HCT116 (cell line): ENCODE results near the gene ENDOD1.

Experiments used
- CEBPB ChIP-seq: IDR thresholded peaks from 2 replicates; pipeline ENCODE4 v1.6.1; 2012; ENCODE audit warnings: low read depth
- CTCF ChIP-seq, 3 experiments: fragments of 200-600 bp in 1 of 3; sonication (generic) in 1 of 3; IDR thresholded peaks in 2 of 3; conservative IDR thresholded peaks in 1 of 3; 2 replicates each; pipeline ENCODE4 v1.5.1; 2012 to 2017; ENCODE audit warnings: low read depth in 2 of 3, low read length in 2 of 3, antibody characterized with exemption in 1 of 3, borderline replicate concordance in 1 of 3, control low read depth in 1 of 3, mild to moderate bottlenecking in 1 of 3, mixed read lengths in 1 of 3, mixed run types in 1 of 3, moderate library complexity in 1 of 3; ENCODE audit not compliant: insufficient read depth in 1 of 3
- EZH2 ChIP-seq: fragments of 200-600 bp; sonication (generic); IDR thresholded peaks from 2 replicates; pipeline ENCODE4 v1.6.1; 2017; ENCODE audit warnings: antibody characterized with exemption, mixed run types
- EZH2phosphoT487 ChIP-seq: fragments of 200-600 bp; IDR thresholded peaks from 2 replicates; pipeline ENCODE4 v1.6.1; 2018; ENCODE audit warnings: antibody characterized with exemption, borderline replicate concordance
- JUND ChIP-seq: IDR thresholded peaks from 2 replicates; pipeline ENCODE4 v1.6.1; 2012
- MAX ChIP-seq: IDR thresholded peaks from 2 replicates; pipeline ENCODE4 v1.6.1; 2012
- POLR2A ChIP-seq: IDR thresholded peaks from 2 replicates; pipeline ENCODE4 v1.7.0; 2011; ENCODE audit warnings: borderline replicate concordance; ENCODE audit not compliant: insufficient read depth, insufficient read length; ENCODE audit errors: extremely low read depth
- POLR2AphosphoS5 ChIP-seq: IDR thresholded peaks from 2 replicates; pipeline ENCODE4 v1.6.1; 2011; ENCODE audit warnings: mild to moderate bottlenecking, low read depth, low read length, moderate library complexity
- REST ChIP-seq: IDR thresholded peaks from 2 replicates; pipeline ENCODE4 v1.6.1; 2012; ENCODE audit warnings: low read depth
- SP1 ChIP-seq: IDR thresholded peaks from 2 replicates; pipeline ENCODE4 v1.6.1; 2012; ENCODE audit warnings: low read depth
- YY1 ChIP-seq: IDR thresholded peaks from 2 replicates; pipeline ENCODE4 v1.6.1; 2011; ENCODE audit warnings: low read length, low read depth, moderate library complexity, mild to moderate bottlenecking; ENCODE audit not compliant: insufficient replicate concordance; ENCODE audit errors: extremely low read depth
- ZNF274 ChIP-seq: fragments of 200-500 bp; sonication (Bioruptor generic); IDR thresholded peaks from 2 replicates; pipeline ENCODE4 v1.6.1; 2014; ENCODE audit warnings: mild to moderate bottlenecking, low read depth, low read length, inconsistent platforms

GRCh38 chr11:95042239-95042638, 47.4 kb upstream of the ENDOD1 start:
- TF ChIP-seq CTCF (IDR thresholded peaks at IDR 0.05 in 2 of 3, conservative IDR thresholded peaks at IDR 0.05 in 1 of 3; ENCODE audit: borderline replicate concordance in 1 of 3, insufficient read depth in 1 of 3, low read depth in 2 of 3, low read length in 2 of 3) (no peak), POLR2A (no peak), POLR2AphosphoS5 (no peak), CEBPB (no peak), REST (no peak), ZNF274 (no peak), EZH2 (no peak), JUND (no peak), MAX (no peak), EZH2phosphoT487 (no peak), SP1 (no peak), YY1 (no peak)
